CD14-positive monocyte (primary cell): ENCODE measurements around the gene MORF4L2. TPM values are rescaled to one million over a fixed set of nuclear protein-coding genes. Genes with fewer than 3 reads are reported as not detected.

Experiments
- DNase-seq, 3 donors: peaks; one replicate each; pipeline ENCODE4 v3.0.0-alpha.2; 2011 to 2022
- H2AFZ ChIP-seq: 2 replicates; pipeline ENCODE4 v1.6.0; 2012; ENCODE audit warnings: mild to moderate bottlenecking, low read depth, low read length, inconsistent platforms; ENCODE audit not compliant: insufficient read depth, poor library complexity, severe bottlenecking
- H3K27ac ChIP-seq, 2 donors: 1 replicate in 1 of 2; 2 replicates in 1 of 2; pipeline ENCODE4 v1.5.1; 2012 to 2013; ENCODE audit warnings: low read length in 2 of 2, control low read depth in 1 of 2, inconsistent platforms in 1 of 2, low read depth in 1 of 2, mild to moderate bottlenecking in 1 of 2
- H3K27me3 ChIP-seq, 2 donors: one replicate each; pipeline versions ENCODE4 v1.6.0 to v1.6.1; 2011 to 2013; ENCODE audit warnings: low read length in 2 of 2; ENCODE audit not compliant: control insufficient read depth in 2 of 2, insufficient read depth in 2 of 2
- H3K36me3 ChIP-seq, 2 donors: replicated peaks in 1 of 2; 1 replicate in 1 of 2; 2 replicates in 1 of 2; pipeline versions ENCODE4 v1.5.1 to v1.6.1; 2012 to 2013; ENCODE audit warnings: low read length in 2 of 2, control low read depth in 1 of 2, inconsistent platforms in 1 of 2, mild to moderate bottlenecking in 1 of 2; ENCODE audit not compliant: insufficient read depth in 2 of 2, control insufficient read depth in 1 of 2
- H3K4me1 ChIP-seq, 2 donors: 1 replicate in 1 of 2; 2 replicates in 1 of 2; pipeline versions ENCODE4 v1.5.1 to v1.6.1; 2012 to 2013; ENCODE audit warnings: low read length in 2 of 2, control low read depth in 1 of 2, inconsistent platforms in 1 of 2, mild to moderate bottlenecking in 1 of 2, moderate library complexity in 1 of 2; ENCODE audit not compliant: insufficient read depth in 2 of 2, control insufficient read depth in 1 of 2
- H3K4me2 ChIP-seq: replicated peaks from 2 replicates; pipeline ENCODE3; 2012; ENCODE audit warnings: low read length, moderate library complexity, mild to moderate bottlenecking; ENCODE audit not compliant: poor library complexity, severe bottlenecking; ENCODE audit errors: extremely low read depth
- H3K4me3 ChIP-seq, 3 experiments: fragments of 200-600 bp in 1 of 3; sonication (generic) in 1 of 3; replicated peaks in 1 of 3; 1 replicate in 2 of 3; 2 replicates in 1 of 3; pipeline ENCODE4 v1.5.1; 2011 to 2013; ENCODE audit warnings: low read length in 3 of 3, mild to moderate bottlenecking in 3 of 3, control low read depth in 2 of 3, low read depth in 2 of 3, inconsistent platforms in 1 of 3, moderate library complexity in 1 of 3
- H3K79me2 ChIP-seq: 2 replicates; pipeline ENCODE4 v1.6.0; 2012; ENCODE audit warnings: mild to moderate bottlenecking, control low read depth, inconsistent platforms, low read length, moderate library complexity; ENCODE audit not compliant: insufficient read depth
- H3K9ac ChIP-seq: 2 replicates; pipeline ENCODE4 v1.6.0; 2017; ENCODE audit warnings: low read length, mild to moderate bottlenecking; ENCODE audit not compliant: insufficient read depth, poor library complexity, severe bottlenecking
- H3K9me3 ChIP-seq, 2 donors: replicated peaks in 1 of 2; 1 replicate in 1 of 2; 2 replicates in 1 of 2; pipeline versions ENCODE4 v1.5.1 to v1.6.1; 2012 to 2013; ENCODE audit warnings: low read length in 2 of 2, control low read depth in 1 of 2; ENCODE audit not compliant: control insufficient read depth in 1 of 2, insufficient read depth in 1 of 2
- H4K20me1 ChIP-seq: 2 replicates; pipeline ENCODE4 v1.6.0; 2012; ENCODE audit warnings: mild to moderate bottlenecking, low read length, control low read depth, moderate library complexity; ENCODE audit not compliant: insufficient read depth
- H3K27ac Mint-ChIP-seq, 7 donors: one replicate each; pipeline ENCODE4 v1.8.0; 2020; ENCODE audit warnings: mild to moderate bottlenecking in 7 of 7, mixed read lengths in 7 of 7, moderate library complexity in 6 of 7, inconsistent platforms in 2 of 7
- H3K27me3 Mint-ChIP-seq, 3 donors: one replicate each; pipeline ENCODE4 v1.8.0; 2021 to 2022; ENCODE audit warnings: low read depth in 3 of 3, mild to moderate bottlenecking in 3 of 3, mixed read lengths in 3 of 3, moderate library complexity in 3 of 3, inconsistent platforms in 1 of 3
- H3K36me3 Mint-ChIP-seq, 2 donors: one replicate each; pipeline ENCODE4 v1.8.0; 2020; ENCODE audit warnings: mixed read lengths in 2 of 2, inconsistent platforms in 1 of 2, mild to moderate bottlenecking in 1 of 2
- H3K4me1 Mint-ChIP-seq: one replicate; pipeline ENCODE4 v1.8.0; 2020; ENCODE audit warnings: mild to moderate bottlenecking, mixed read lengths
- H3K4me3 Mint-ChIP-seq, 2 donors: one replicate each; pipeline ENCODE4 v1.8.0; 2020; ENCODE audit warnings: mild to moderate bottlenecking in 2 of 2, mixed read lengths in 2 of 2, moderate library complexity in 1 of 2
- H3K9me3 Mint-ChIP-seq, 7 donors: one replicate each; pipeline ENCODE4 v1.8.0; 2020 to 2022; ENCODE audit warnings: mixed read lengths in 7 of 7, mild to moderate bottlenecking in 6 of 7, moderate library complexity in 6 of 7, inconsistent platforms in 2 of 7
- CTCF ChIP-seq: fragments of 200-600 bp; IDR thresholded peaks from one replicate; pipeline ENCODE4 v1.8.0; 2022; ENCODE audit warnings: antibody characterized with exemption, mild to moderate bottlenecking
- WGBS: methylation state at CpG from one replicate; pipeline ENCODE4 v1.1.5; 2013; ENCODE audit warnings: missing lambda C conversion rate; ENCODE audit not compliant: insufficient coverage; 5-methylcytosine and 5-hydroxymethylcytosine counted together
- intact Hi-C, 2 donors: fragments of 100-400 bp; cut with micrococcal nuclease; formaldehyde crosslinking; loops; one replicate each; pipeline versions ENCODE4 v1.15.0 to v1.15.1; 2023
- polyA plus RNA-seq, 3 donors: library from polyadenylated mRNA; depleted of rRNA in 1 of 3; unstranded in 2 of 3; stranded (reverse) in 1 of 3; fragments of 300-500 nt in 2 of 3; fragments of >200 nt in 1 of 3; fragmentation: Illumina TruSeq in 2 of 3; gene quantifications; 1 replicate in 2 of 3; 2 replicates in 1 of 3; pipeline ENCODE4 v1.2.3, GENCODE V29; 2012 to 2021

MORF4L2 gene
- polyA plus RNA-seq, 3 donors, result 83.5 to 86.4 (median 83.9) TPM

- Histone ChIP-seq H4K20me1 (no peaks in the 10 kb centered on the region), H3K9me3 (peaks cover 0 to 5% of the 10 kb centered on the region in 2 donors), H3K4me2 (no peak overlapping the region), H3K4me1 (peaks cover 0 to 3% of the 10 kb centered on the region in 2 donors), H3K27me3 (no peaks in the 10 kb centered on the region), H2AFZ (no peak overlapping the region), H3K4me3 (no peak overlapping the region), H3K27ac (no peak overlapping the region), H3K9ac (no peak overlapping the region), H3K79me2 (peaks cover 23% of the 10 kb centered on the region), H3K36me3 (peaks cover 0 to 12% of the 10 kb centered on the region in 2 donors)
- Mint-ChIP-seq H3K9me3 (no peaks in the 10 kb centered on the region), H3K4me1 (peaks cover 3% of the 10 kb centered on the region), H3K27ac (no peak overlapping the region), H3K36me3 (peaks cover 7 to 10% of the 10 kb centered on the region in 2 donors), H3K27me3 (peaks cover 0 to 4% (median 0%) of the 10 kb centered on the region in 3 donors), H3K4me3 (no peak overlapping the region)
- peak in 2 of 3 donors; percentile 20 to 32 for DNase-seq
- peak; percentile 53 for TF ChIP-seq CTCF
- intact Hi-C loops, result loop anchor here in 1 of 2 donors (5.0 kb wide), 1 partner anchor 468 kb away; the partner anchor contains the start of gene SLC25A53
- WGBS, result no CpG with 5 or more reads among the region's 4 CpGs
Measured at GRCh38 chrX:103688946-103689345, 2.4 kb upstream of the MORF4L2 start.

GRCh38 chrX:103687696-103688201 is 1.2 kb upstream of the MORF4L2 start:
- Histone ChIP-seq H3K4me3 (peak overlapping the region; percentile 78 to 94 (median 85)), H3K4me1 (peaks cover 0 to 3% of the 10 kb centered on the region in 2 donors), H3K27ac (peak overlapping the region; percentile 85 to 98), H3K9ac (peak overlapping the region; percentile 80), H3K27me3 (no peaks in the 10 kb centered on the region), H3K36me3 (peaks cover 5 to 16% of the 10 kb centered on the region in 2 donors), H3K9me3 (peaks cover 0 to 5% of the 10 kb centered on the region in 2 donors), H3K79me2 (peaks cover 23% of the 10 kb centered on the region), H3K4me2 (peak overlapping the region; percentile 64), H4K20me1 (no peaks in the 10 kb centered on the region), H2AFZ (peak overlapping the region; percentile 52)
- 0% methylated on average over 5 of the region's 17 CpGs for WGBS
- no peaks in the 10 kb centered on the region for H3K9me3 Mint-ChIP-seq
- H3K4me1 Mint-ChIP-seq, result peaks cover 3% of the 10 kb centered on the region
- intact Hi-C loops, result loop anchor here in 1 of 2 donors (5.0 kb wide), 1 partner anchor 470 kb away; the partner anchor contains the start of gene SLC25A53
- H3K4me3 Mint-ChIP-seq, result no peak overlapping the region
- H3K27me3 Mint-ChIP-seq, result peaks cover 0 to 2% (median 0%) of the 10 kb centered on the region in 3 donors
- peak; percentile 42 to 61 (median 59) for DNase-seq
- H3K27ac Mint-ChIP-seq, result no peak overlapping the region
- TF ChIP-seq CTCF, result peak; percentile 38
- peaks cover 10 to 16% of the 10 kb centered on the region in 2 donors for H3K36me3 Mint-ChIP-seq
